Panc1 (cell line): Measurements from ENCODE around the gene FOXN4. TPM values are rescaled to one million over a fixed set of nuclear protein-coding genes. Genes with fewer than 3 reads are reported as not detected.

Source experiments
- ATAC-seq: fragments of 200-7000 bp; cut with Tn5 transposase; 2 replicates; pipeline ENCODE4 v1.9.1; 2020; ENCODE audit warnings: mild to moderate bottlenecking, moderate library complexity
- BruUV-seq: library from RNA; stranded (reverse); fragments of 400-500 nt; replicated peaks from 2 replicates; lab custom pipeline; 2021; lab: Mats Ljungman, UMichigan
- CTCF ChIA-PET: fragments of 300-600 bp; sonication (Branson Sonifier 250); formaldehyde crosslinking; loops from one replicate; lab custom pipeline; 2022; ENCODE audit warnings: antibody characterized with exemption; lab: Charles Lee
- POLR2A ChIA-PET: fragments of 300-600 bp; sonication (Branson Sonifier 250); formaldehyde crosslinking; loops from one replicate; lab custom pipeline; 2022; ENCODE audit warnings: antibody characterized with exemption; lab: Charles Lee
- DNase-seq: peaks from one replicate; pipeline ENCODE4 v3.0.0-alpha.2; 2010; ENCODE audit warnings: low read depth, low spot score
- H3K27ac ChIP-seq: 2 replicates; pipeline ENCODE4 v1.5.1; 2011; ENCODE audit warnings: mild to moderate bottlenecking, low read length, inconsistent platforms
- H3K27me3 ChIP-seq: fragments of 200-500 bp; sonication (Bioruptor generic); 2 replicates; pipeline ENCODE4 v1.6.0; 2014; ENCODE audit warnings: low read length, inconsistent platforms; ENCODE audit not compliant: control insufficient read depth, insufficient read depth
- H3K36me3 ChIP-seq: fragments of 200-500 bp; sonication (Bioruptor generic); 2 replicates; pipeline ENCODE4 v1.5.1; 2014; ENCODE audit warnings: inconsistent platforms, mild to moderate bottlenecking, low read length, moderate library complexity; ENCODE audit not compliant: control insufficient read depth, insufficient read depth
- H3K4me1 ChIP-seq: 2 replicates; pipeline ENCODE4 v1.5.1; 2011; ENCODE audit warnings: inconsistent platforms, mild to moderate bottlenecking, low read length, moderate library complexity; ENCODE audit not compliant: control insufficient read depth, insufficient read depth
- H3K4me3 ChIP-seq, 2 experiments: 2 replicates each; pipeline ENCODE4 v1.5.1; 2011 to 2012; ENCODE audit warnings: low read depth in 2 of 2, low read length in 2 of 2, mild to moderate bottlenecking in 2 of 2, inconsistent platforms in 1 of 2, moderate library complexity in 1 of 2
- H3K9me3 ChIP-seq: fragments of 200-500 bp; sonication (Bioruptor generic); 2 replicates; pipeline ENCODE4 v1.5.1; 2014; ENCODE audit warnings: low read depth, mild to moderate bottlenecking, inconsistent platforms, low read length, moderate library complexity; ENCODE audit not compliant: control insufficient read depth, insufficient read depth
- POLR2AphosphoS5 ChIP-seq: IDR thresholded peaks from 2 replicates; pipeline ENCODE4 v1.6.1; 2012; ENCODE audit warnings: mild to moderate bottlenecking, low read depth, low read length, moderate library complexity
- SIN3A ChIP-seq: IDR thresholded peaks from 2 replicates; pipeline ENCODE4 v1.6.1; 2012; ENCODE audit warnings: low read depth, mild to moderate bottlenecking, low read length, moderate library complexity, borderline replicate concordance; ENCODE audit not compliant: insufficient read depth
- TCF7L2 ChIP-seq: IDR thresholded peaks from 2 replicates; pipeline ENCODE4 v1.6.1; 2011; ENCODE audit warnings: mild to moderate bottlenecking, low read depth, low read length, inconsistent platforms
- in situ Hi-C: cut with HindIII; loops from 2 replicates; pipeline ENCODE4 v1.10.0; 2016; ENCODE audit warnings: low sequenced_read_pairs, low pct_unique_long_range_greater_than_20kb
- intact Hi-C: fragments of 100-400 bp; cut with micrococcal nuclease; formaldehyde crosslinking; loops from one replicate; pipeline ENCODE4 v1.10.0; 2022; ENCODE audit not compliant: unreplicated experiment
- total RNA-seq: library from RNA; stranded (reverse); gene quantifications from one replicate; pipeline ENCODE4 v1.2.1, GENCODE V29; 2021; ENCODE audit not compliant: unreplicated experiment
- TF ChIP-seq, protein P1 (sequence below): fragments of 450-650 bp; IDR thresholded peaks from 2 replicates; pipeline ENCODE4 v1.5.1; 2017; ENCODE audit warnings: mild to moderate bottlenecking
- TF ChIP-seq, protein P2 (sequence below), 2 experiments: IDR thresholded peaks; 2 replicates each; pipeline ENCODE4 v1.6.1; 2011 to 2012; ENCODE audit warnings: low read depth in 2 of 2, control low read depth in 1 of 2, low read length in 1 of 2, mild to moderate bottlenecking in 1 of 2, moderate library complexity in 1 of 2; ENCODE audit not compliant: insufficient read depth in 1 of 2

Gene FOXN4
- total RNA-seq, 1 experiment from 2014 or later = 0.08 TPM

- TF ChIP-seq, protein P1, sequence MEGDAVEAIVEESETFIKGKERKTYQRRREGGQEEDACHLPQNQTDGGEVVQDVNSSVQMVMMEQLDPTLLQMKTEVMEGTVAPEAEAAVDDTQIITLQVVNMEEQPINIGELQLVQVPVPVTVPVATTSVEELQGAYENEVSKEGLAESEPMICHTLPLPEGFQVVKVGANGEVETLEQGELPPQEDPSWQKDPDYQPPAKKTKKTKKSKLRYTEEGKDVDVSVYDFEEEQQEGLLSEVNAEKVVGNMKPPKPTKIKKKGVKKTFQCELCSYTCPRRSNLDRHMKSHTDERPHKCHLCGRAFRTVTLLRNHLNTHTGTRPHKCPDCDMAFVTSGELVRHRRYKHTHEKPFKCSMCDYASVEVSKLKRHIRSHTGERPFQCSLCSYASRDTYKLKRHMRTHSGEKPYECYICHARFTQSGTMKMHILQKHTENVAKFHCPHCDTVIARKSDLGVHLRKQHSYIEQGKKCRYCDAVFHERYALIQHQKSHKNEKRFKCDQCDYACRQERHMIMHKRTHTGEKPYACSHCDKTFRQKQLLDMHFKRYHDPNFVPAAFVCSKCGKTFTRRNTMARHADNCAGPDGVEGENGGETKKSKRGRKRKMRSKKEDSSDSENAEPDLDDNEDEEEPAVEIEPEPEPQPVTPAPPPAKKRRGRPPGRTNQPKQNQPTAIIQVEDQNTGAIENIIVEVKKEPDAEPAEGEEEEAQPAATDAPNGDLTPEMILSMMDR = no peak
- TF ChIP-seq POLR2AphosphoS5 = no peak
- no peak for TF ChIP-seq TCF7L2
- no peak for TF ChIP-seq SIN3A
- TF ChIP-seq, protein P2, sequence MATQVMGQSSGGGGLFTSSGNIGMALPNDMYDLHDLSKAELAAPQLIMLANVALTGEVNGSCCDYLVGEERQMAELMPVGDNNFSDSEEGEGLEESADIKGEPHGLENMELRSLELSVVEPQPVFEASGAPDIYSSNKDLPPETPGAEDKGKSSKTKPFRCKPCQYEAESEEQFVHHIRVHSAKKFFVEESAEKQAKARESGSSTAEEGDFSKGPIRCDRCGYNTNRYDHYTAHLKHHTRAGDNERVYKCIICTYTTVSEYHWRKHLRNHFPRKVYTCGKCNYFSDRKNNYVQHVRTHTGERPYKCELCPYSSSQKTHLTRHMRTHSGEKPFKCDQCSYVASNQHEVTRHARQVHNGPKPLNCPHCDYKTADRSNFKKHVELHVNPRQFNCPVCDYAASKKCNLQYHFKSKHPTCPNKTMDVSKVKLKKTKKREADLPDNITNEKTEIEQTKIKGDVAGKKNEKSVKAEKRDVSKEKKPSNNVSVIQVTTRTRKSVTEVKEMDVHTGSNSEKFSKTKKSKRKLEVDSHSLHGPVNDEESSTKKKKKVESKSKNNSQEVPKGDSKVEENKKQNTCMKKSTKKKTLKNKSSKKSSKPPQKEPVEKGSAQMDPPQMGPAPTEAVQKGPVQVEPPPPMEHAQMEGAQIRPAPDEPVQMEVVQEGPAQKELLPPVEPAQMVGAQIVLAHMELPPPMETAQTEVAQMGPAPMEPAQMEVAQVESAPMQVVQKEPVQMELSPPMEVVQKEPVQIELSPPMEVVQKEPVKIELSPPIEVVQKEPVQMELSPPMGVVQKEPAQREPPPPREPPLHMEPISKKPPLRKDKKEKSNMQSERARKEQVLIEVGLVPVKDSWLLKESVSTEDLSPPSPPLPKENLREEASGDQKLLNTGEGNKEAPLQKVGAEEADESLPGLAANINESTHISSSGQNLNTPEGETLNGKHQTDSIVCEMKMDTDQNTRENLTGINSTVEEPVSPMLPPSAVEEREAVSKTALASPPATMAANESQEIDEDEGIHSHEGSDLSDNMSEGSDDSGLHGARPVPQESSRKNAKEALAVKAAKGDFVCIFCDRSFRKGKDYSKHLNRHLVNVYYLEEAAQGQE (IDR thresholded peaks at IDR 0.05; ENCODE audit: insufficient read depth in 1 of 2, low read depth in 2 of 2, low read length in 1 of 2) = no peak
Measured at GRCh38 chr12:109261939-109262338, 47.1 kb downstream of the FOXN4 start.

DNA sequence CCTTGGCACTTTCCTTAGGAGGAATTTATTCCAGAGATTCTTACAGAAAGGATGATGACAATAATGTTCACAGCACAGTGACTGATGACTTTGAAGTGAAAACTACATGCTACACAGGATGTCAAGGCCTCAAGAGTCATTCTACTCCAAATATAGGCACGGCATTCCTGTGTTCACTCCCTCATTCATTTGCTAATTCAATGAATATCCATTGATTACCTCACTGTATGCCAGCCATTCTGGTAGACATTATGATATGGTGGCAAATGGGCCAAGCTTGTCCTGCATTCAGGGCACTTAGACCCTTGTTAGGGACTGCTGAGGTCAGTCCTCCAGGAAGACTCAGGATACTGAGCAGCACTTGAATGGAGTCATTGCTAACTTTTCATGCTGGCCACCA is 48.0 kb downstream of the FOXN4 start:
- ATAC-seq = no peak
- Histone ChIP-seq H3K4me1 (0 out of 2 replicates have a peak, but pooled peaks cover 6% of the 10 kb centered on the region), H3K9me3 (no peaks in the 10 kb centered on the region), H3K27ac (no peak overlapping the region), H3K4me3 (no peak overlapping the region), H3K27me3 (no peaks in the 10 kb centered on the region), H3K36me3 (no peaks in the 10 kb centered on the region)
- DNase-seq = no peak
- ChIA-PET POLR2A (no interaction called here), CTCF (interaction anchor here (0.6 kb wide), 1 partner anchor 124 kb away, joined by 4 read pairs; no protein-coding TSS in a partner anchor)
- TF ChIP-seq POLR2AphosphoS5 (no peak), TCF7L2 (no peak)
- TF ChIP-seq, protein P2 (IDR thresholded peaks at IDR 0.05; ENCODE audit: insufficient read depth in 1 of 2, low read depth in 2 of 2, low read length in 1 of 2) = no peak
- BruUV-seq = no TSS peak
- intact Hi-C loops = no loop called here
- in situ Hi-C loops = no loop called here

More at GRCh38 chr12:109261939-109262338, 47.1 kb downstream of the FOXN4 start:
- no peak for DNase-seq
- ChIA-PET CTCF (interaction anchor here (0.6 to 3.4 kb wide), 4 partner anchors 46 to 124 kb away, joined by 3 to 31 read pairs (median 4); no protein-coding TSS in a partner anchor), POLR2A (no interaction called here)
- Histone ChIP-seq H3K4me1 (0 out of 2 replicates have a peak, but pooled peaks cover 6% of the 10 kb centered on the region), H3K27me3 (no peaks in the 10 kb centered on the region), H3K9me3 (no peaks in the 10 kb centered on the region), H3K4me3 (no peak overlapping the region), H3K27ac (no peak overlapping the region), H3K36me3 (no peaks in the 10 kb centered on the region)
- BruUV-seq = no TSS peak
- intact Hi-C loops (no loop called here), in situ Hi-C loops (no loop called here)
- no peak for ATAC-seq
